Measurements from ENCODE around the gene ARHGAP31.
"Not testable (repeated sequence)": the region's sequence is repeated elsewhere in the genome, so short reads cannot be mapped to it uniquely, and the experiment has no call there.

Gene ARHGAP31

GRCh38 chr3:119293871-119294695 lies at the start of gene ARHGAP31:
TSS of gene ARHGAP31 (plus strand) at chr3:119294383. CDS start at chr3:119294905, 522 bp downstream.
- peak; percentile 23 for DNase-seq

GRCh38 chr3:119245778-119246177 lies 48.4 kb upstream of the ARHGAP31 start:
- no peak for DNase-seq

- DNase-seq = no peak
Measured at GRCh38 chr3:119255214-119255613, 39.0 kb upstream of the ARHGAP31 start.

GRCh38 chr3:119257111-119257510 lies 37.1 kb upstream of the ARHGAP31 start:
- DNase-seq = no peak

- DNase-seq = no peak
Measured at GRCh38 chr3:119257654-119258410, 36.4 kb upstream of the ARHGAP31 start.

GRCh38 chr3:119258915-119259314 lies 35.3 kb upstream of the ARHGAP31 start:
- no peak for DNase-seq

- no peak for DNase-seq
Measured at GRCh38 chr3:119259821-119260220, 34.4 kb upstream of the ARHGAP31 start.

- DNase-seq = no peak
Measured at GRCh38 chr3:119261055-119261454, 33.1 kb upstream of the ARHGAP31 start.

- not testable (repeated sequence) for DNase-seq
Measured at GRCh38 chr3:119270212-119270611, 24.0 kb upstream of the ARHGAP31 start.

- no peak for DNase-seq
Measured at GRCh38 chr3:119276680-119277079, 17.5 kb upstream of the ARHGAP31 start.

GRCh38 chr3:119279101-119279554 lies 15.1 kb upstream of the ARHGAP31 start:
- no peak for DNase-seq

GRCh38 chr3:119279584-119280243 lies 14.5 kb upstream of the ARHGAP31 start:
- DNase-seq = no peak

- DNase-seq = no peak
Measured at GRCh38 chr3:119288669-119289403, 5.3 kb upstream of the ARHGAP31 start.

GRCh38 chr3:119289404-119289770 lies 4.8 kb upstream of the ARHGAP31 start:
- DNase-seq = no peak

GRCh38 chr3:119290613-119291012 lies 3.6 kb upstream of the ARHGAP31 start:
- DNase-seq = no peak

GRCh38 chr3:119291062-119291700 lies 3.0 kb upstream of the ARHGAP31 start:
- no peak for DNase-seq

GRCh38 chr3:119292666-119293065 lies 1.5 kb upstream of the ARHGAP31 start:
- no peak for DNase-seq

GRCh38 chr3:119293105-119293870 lies 895 bp upstream of the ARHGAP31 start:
- no peak for DNase-seq

- DNase-seq = no peak
Measured at GRCh38 chr3:119294696-119295671, 801 bp downstream of the ARHGAP31 start.

All from NCI-H1436 (cell line).